Astrocyte (in vitro differentiated cells and primary cell): ENCODE measurements around the gene FBXL7. TPM values are rescaled to one million over a fixed set of nuclear protein-coding genes. Genes with fewer than 3 reads are reported as not detected.

ENCODE experiments used
- DNase-seq: peaks from one replicate; pipeline ENCODE4 v3.0.0-alpha.2; 2010; ENCODE audit warnings: low read depth
- FAIRE-seq: peaks from 2 replicates; lab custom pipeline; 2011; peaks lifted over from hg19 to GRCh38; lab: Jason Lieb, UNC
- H2AFZ ChIP-seq: 2 replicates; pipeline ENCODE4 v1.6.0; 2012; ENCODE audit warnings: low read depth, low read length, inconsistent platforms
- H3K27ac ChIP-seq: 2 replicates; pipeline ENCODE4 v1.5.1; 2011; ENCODE audit warnings: low read depth, low read length, inconsistent platforms
- H3K27me3 ChIP-seq: 2 replicates; pipeline ENCODE4 v1.6.0; 2011; ENCODE audit warnings: low read length, inconsistent platforms; ENCODE audit not compliant: insufficient read depth
- H3K36me3 ChIP-seq: 2 replicates; pipeline ENCODE4 v1.5.1; 2011; ENCODE audit warnings: low read length, inconsistent platforms; ENCODE audit not compliant: insufficient read depth
- H3K4me1 ChIP-seq: 2 replicates; pipeline ENCODE4 v1.5.1; 2011; ENCODE audit warnings: low read length, inconsistent platforms; ENCODE audit not compliant: insufficient read depth
- H3K4me2 ChIP-seq: 2 replicates; pipeline ENCODE4 v1.6.0; 2012; ENCODE audit warnings: low read length, inconsistent platforms
- H3K4me3 ChIP-seq: 2 replicates; pipeline ENCODE4 v1.5.1; 2011; ENCODE audit warnings: low read depth, mild to moderate bottlenecking, low read length, inconsistent platforms; ENCODE audit not compliant: insufficient read depth
- H3K79me2 ChIP-seq: 2 replicates; pipeline ENCODE4 v1.6.0; 2012; ENCODE audit warnings: mild to moderate bottlenecking, low read length, inconsistent platforms; ENCODE audit not compliant: insufficient read depth
- H3K9ac ChIP-seq: 2 replicates; pipeline ENCODE4 v1.6.0; 2012; ENCODE audit warnings: mild to moderate bottlenecking, low read length, inconsistent platforms
- H3K9me3 ChIP-seq: 2 replicates; pipeline ENCODE4 v1.5.1; 2012; ENCODE audit warnings: low read depth, mild to moderate bottlenecking, low read length, inconsistent platforms; ENCODE audit not compliant: insufficient read depth
- H4K20me1 ChIP-seq: 2 replicates; pipeline ENCODE4 v1.6.0; 2012; ENCODE audit warnings: low read length, inconsistent platforms; ENCODE audit not compliant: insufficient read depth
- H3K27ac Mint-ChIP-seq: one replicate; pipeline ENCODE4 v1.8.0; 2021; ENCODE audit warnings: mild to moderate bottlenecking, mixed read lengths; ENCODE audit not compliant: unreplicated experiment
- H3K27me3 Mint-ChIP-seq: one replicate; pipeline ENCODE4 v1.8.0; 2021; ENCODE audit warnings: low read depth, mixed read lengths; ENCODE audit not compliant: unreplicated experiment
- H3K36me3 Mint-ChIP-seq: one replicate; pipeline ENCODE4 v1.8.0; 2021; ENCODE audit warnings: low read depth, mixed read lengths; ENCODE audit not compliant: unreplicated experiment
- H3K4me1 Mint-ChIP-seq: one replicate; pipeline ENCODE4 v1.8.0; 2021; ENCODE audit warnings: low read depth, mixed read lengths; ENCODE audit not compliant: unreplicated experiment
- H3K4me3 Mint-ChIP-seq: one replicate; pipeline ENCODE4 v1.8.0; 2021; ENCODE audit warnings: mild to moderate bottlenecking, moderate library complexity, mixed read lengths; ENCODE audit not compliant: unreplicated experiment
- H3K9me3 Mint-ChIP-seq: one replicate; pipeline ENCODE4 v1.8.0; 2021; ENCODE audit warnings: mild to moderate bottlenecking, mixed read lengths; ENCODE audit not compliant: unreplicated experiment
- EZH2 ChIP-seq: IDR thresholded peaks from 2 replicates; pipeline ENCODE4 v1.6.1; 2012; ENCODE audit warnings: mild to moderate bottlenecking, low read length, inconsistent platforms; ENCODE audit not compliant: insufficient read depth
- total RNA-seq: library from RNA; stranded (reverse); gene quantifications from 2 replicates; pipeline ENCODE4 v1.2.1, GENCODE V29; 2021
- TF ChIP-seq, protein P1 (sequence below): IDR thresholded peaks from 2 replicates; pipeline ENCODE4 v1.5.1; 2011; ENCODE audit warnings: low read depth, mild to moderate bottlenecking, inconsistent platforms, low read length, moderate library complexity; ENCODE audit not compliant: insufficient read depth

FBXL7 gene
- total RNA-seq, 1 donor from 2014 or later, result 21.0 TPM

DNA sequence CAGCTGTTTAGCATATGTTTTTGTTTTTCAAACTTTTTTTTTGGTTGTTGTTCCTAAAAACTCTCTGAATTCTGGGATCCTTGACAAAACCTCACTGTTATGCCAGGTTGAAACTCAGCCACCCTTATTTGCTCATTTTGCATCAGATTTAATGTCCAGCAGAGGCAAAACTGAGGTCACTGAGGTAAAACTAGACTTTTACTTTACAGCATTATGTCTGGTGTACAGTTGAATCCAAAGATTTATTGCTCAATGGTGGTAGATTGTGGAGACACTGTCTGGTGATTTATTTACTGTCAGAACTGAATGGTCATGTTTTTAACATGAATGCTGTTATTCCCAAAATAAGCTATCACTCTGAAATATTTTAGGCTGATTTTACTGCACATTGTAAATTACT, 87.9 kb downstream of the FBXL7 start:
- Histone ChIP-seq H3K4me1 (no peaks in the 10 kb centered on the region), H3K9ac (no peak overlapping the region), H4K20me1 (peaks cover 21% of the 10 kb centered on the region), H3K79me2 (peaks cover 3% of the 10 kb centered on the region), H3K9me3 (peaks cover 8% of the 10 kb centered on the region), H3K27me3 (no peaks in the 10 kb centered on the region), H3K36me3 (no peaks in the 10 kb centered on the region), H3K4me3 (no peak overlapping the region), H3K4me2 (no peak overlapping the region), H2AFZ (no peak overlapping the region), H3K27ac (no peak overlapping the region)
- DNase-seq (peak; percentile 31), FAIRE-seq (no peak)
- Mint-ChIP-seq H3K27me3 (no peaks in the 10 kb centered on the region), H3K9me3 (peaks cover 14% of the 10 kb centered on the region), H3K4me1 (no peaks in the 10 kb centered on the region), H3K27ac (no peak overlapping the region), H3K4me3 (no peak overlapping the region), H3K36me3 (peaks cover 29% of the 10 kb centered on the region)
- TF ChIP-seq, protein P1, sequence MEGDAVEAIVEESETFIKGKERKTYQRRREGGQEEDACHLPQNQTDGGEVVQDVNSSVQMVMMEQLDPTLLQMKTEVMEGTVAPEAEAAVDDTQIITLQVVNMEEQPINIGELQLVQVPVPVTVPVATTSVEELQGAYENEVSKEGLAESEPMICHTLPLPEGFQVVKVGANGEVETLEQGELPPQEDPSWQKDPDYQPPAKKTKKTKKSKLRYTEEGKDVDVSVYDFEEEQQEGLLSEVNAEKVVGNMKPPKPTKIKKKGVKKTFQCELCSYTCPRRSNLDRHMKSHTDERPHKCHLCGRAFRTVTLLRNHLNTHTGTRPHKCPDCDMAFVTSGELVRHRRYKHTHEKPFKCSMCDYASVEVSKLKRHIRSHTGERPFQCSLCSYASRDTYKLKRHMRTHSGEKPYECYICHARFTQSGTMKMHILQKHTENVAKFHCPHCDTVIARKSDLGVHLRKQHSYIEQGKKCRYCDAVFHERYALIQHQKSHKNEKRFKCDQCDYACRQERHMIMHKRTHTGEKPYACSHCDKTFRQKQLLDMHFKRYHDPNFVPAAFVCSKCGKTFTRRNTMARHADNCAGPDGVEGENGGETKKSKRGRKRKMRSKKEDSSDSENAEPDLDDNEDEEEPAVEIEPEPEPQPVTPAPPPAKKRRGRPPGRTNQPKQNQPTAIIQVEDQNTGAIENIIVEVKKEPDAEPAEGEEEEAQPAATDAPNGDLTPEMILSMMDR, result no peak
- no peak for TF ChIP-seq EZH2

DNA sequence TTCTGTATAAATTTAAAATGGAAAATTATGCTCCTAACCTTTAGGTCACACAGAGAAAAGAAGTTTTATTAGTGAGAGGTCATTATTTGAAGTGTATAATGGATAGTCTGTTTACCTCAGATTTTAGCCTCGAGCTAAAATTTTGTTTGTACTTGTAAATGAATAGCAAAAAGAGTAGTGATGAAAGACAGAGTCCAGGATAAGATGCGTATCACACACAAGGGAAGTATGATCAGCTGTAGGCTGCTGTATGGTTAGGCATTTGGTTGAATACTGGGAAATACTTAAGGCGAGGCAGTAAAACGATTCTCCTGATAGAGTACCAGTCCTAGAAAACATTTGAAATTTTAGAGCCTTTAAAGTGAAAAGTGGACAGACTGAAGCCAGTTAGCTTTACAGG, 92.7 kb downstream of the FBXL7 start:
- no peak for FAIRE-seq
- peaks cover 39% of the 10 kb centered on the region for H4K20me1 ChIP-seq
- H3K9me3 ChIP-seq, result no peaks in the 10 kb centered on the region
- no peaks in the 10 kb centered on the region for H3K4me1 ChIP-seq
- DNase-seq, result no peak
- Mint-ChIP-seq H3K4me3 (no peak overlapping the region), H3K36me3 (peaks cover 21% of the 10 kb centered on the region), H3K27me3 (no peaks in the 10 kb centered on the region), H3K9me3 (no peaks in the 10 kb centered on the region), H3K4me1 (peaks cover 5% of the 10 kb centered on the region), H3K27ac (no peak overlapping the region)
- H2AFZ ChIP-seq, result no peak overlapping the region
- H3K27ac ChIP-seq, result no peak overlapping the region
- H3K36me3 ChIP-seq, result no peaks in the 10 kb centered on the region
- peaks cover 3% of the 10 kb centered on the region for H3K79me2 ChIP-seq
- no peak overlapping the region for H3K9ac ChIP-seq
- H3K4me2 ChIP-seq, result no peak overlapping the region
- no peak overlapping the region for H3K4me3 ChIP-seq
- TF ChIP-seq EZH2, result no peak
- TF ChIP-seq, protein P1, result no peak
- H3K27me3 ChIP-seq, result no peaks in the 10 kb centered on the region

DNA sequence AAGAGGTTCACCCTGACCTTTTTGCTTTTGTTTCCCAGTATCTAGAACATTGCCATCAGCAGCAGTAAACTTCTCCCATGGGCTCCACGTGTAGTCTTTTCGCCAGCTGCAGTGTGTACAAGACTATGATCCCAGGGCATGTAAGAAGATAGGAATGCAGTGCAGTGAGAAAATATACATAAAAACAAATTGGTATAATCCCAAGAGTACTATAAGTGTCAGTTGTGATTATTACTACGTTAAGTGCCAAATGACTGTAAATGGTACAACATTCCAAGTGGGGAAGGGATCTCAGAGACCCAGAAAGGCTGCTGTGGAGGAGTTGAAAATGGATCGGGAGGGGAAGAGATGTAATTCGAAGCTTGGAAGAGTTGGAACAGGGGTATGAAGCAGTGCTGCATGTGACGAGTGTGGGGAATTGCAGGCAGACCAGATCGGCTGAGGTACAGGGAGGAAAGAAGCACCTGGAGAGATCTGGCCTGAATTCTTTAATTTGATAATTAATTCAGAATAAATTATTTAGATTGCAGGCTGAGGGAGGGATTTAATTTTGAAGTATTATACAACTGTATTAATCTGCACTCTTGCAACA, 95.1 kb downstream of the FBXL7 start:
- Histone ChIP-seq H3K79me2 (peaks cover 3% of the 10 kb centered on the region), H3K9ac (no peak overlapping the region), H4K20me1 (peaks cover 48% of the 10 kb centered on the region), H3K4me1 (no peaks in the 10 kb centered on the region), H3K4me3 (no peak overlapping the region), H3K36me3 (no peaks in the 10 kb centered on the region), H3K27ac (no peak overlapping the region), H3K4me2 (no peak overlapping the region), H3K9me3 (no peaks in the 10 kb centered on the region), H3K27me3 (no peaks in the 10 kb centered on the region), H2AFZ (no peak overlapping the region)
- no peak overlapping the region for H3K27ac Mint-ChIP-seq
- no peak for FAIRE-seq
- H3K4me3 Mint-ChIP-seq, result no peak overlapping the region
- TF ChIP-seq EZH2, result no peak
- TF ChIP-seq, protein P1, result no peak
- no peaks in the 10 kb centered on the region for H3K9me3 Mint-ChIP-seq
- H3K4me1 Mint-ChIP-seq, result peaks cover 10% of the 10 kb centered on the region
- H3K36me3 Mint-ChIP-seq, result peaks cover 18% of the 10 kb centered on the region
- H3K27me3 Mint-ChIP-seq, result no peaks in the 10 kb centered on the region
- DNase-seq, result no peak
